ENCODE results near the gene SLC4A4.

GRCh38 chr4:71296945-71297344 is 41.9 kb upstream of the SLC4A4 start:
- TF ChIP-seq CTCF (IDR thresholded peaks at IDR 0.05) (no peak), POLR2A (IDR thresholded peaks at IDR 0.05) (no peak)

All from sigmoid colon (tissue), 3 donors.